Smooth muscle cell (in vitro differentiated cells): ENCODE measurements around the gene TIAM2. TPM values are rescaled to one million over a fixed set of nuclear protein-coding genes. Genes with fewer than 3 reads are reported as not detected.

Source experiments
- DNase-seq: peaks from one replicate; lab custom pipeline; 2025; ENCODE audit not compliant: unreplicated experiment; lab: John Stamatoyannopoulos, UW
- H2AFZ ChIP-seq: fragments of 200-600 bp; sonication (generic); 2 replicates; pipeline ENCODE4 v1.6.0; 2016; ENCODE audit warnings: antibody characterized with exemption, low read depth, mild to moderate bottlenecking
- H3F3A ChIP-seq: fragments of 200-600 bp; sonication (generic); 2 replicates; pipeline ENCODE4 v1.6.0; 2017; ENCODE audit warnings: antibody characterized with exemption, low read depth
- H3K27ac ChIP-seq: fragments of 200-600 bp; sonication (generic); 2 replicates; pipeline ENCODE4 v1.5.1; 2016; ENCODE audit warnings: low read depth, mild to moderate bottlenecking
- H3K27me3 ChIP-seq: fragments of 200-600 bp; sonication (generic); 2 replicates; pipeline ENCODE4 v1.6.1; 2016; ENCODE audit warnings: low read depth, mild to moderate bottlenecking
- H3K36me3 ChIP-seq: fragments of 200-600 bp; sonication (generic); 2 replicates; pipeline ENCODE4 v1.5.1; 2016; ENCODE audit warnings: low read depth
- H3K4me1 ChIP-seq: fragments of 200-600 bp; sonication (generic); 2 replicates; pipeline ENCODE4 v1.5.1; 2016; ENCODE audit warnings: low read depth
- H3K4me2 ChIP-seq: fragments of 200-600 bp; sonication (generic); 2 replicates; pipeline ENCODE4 v1.6.0; 2016; ENCODE audit warnings: mild to moderate bottlenecking
- H3K4me3 ChIP-seq: fragments of 200-600 bp; sonication (generic); 2 replicates; pipeline ENCODE4 v1.5.1; 2016; ENCODE audit warnings: mild to moderate bottlenecking
- H3K79me2 ChIP-seq: fragments of 200-600 bp; sonication (generic); 2 replicates; pipeline ENCODE4 v1.6.0; 2016; ENCODE audit warnings: low read depth, mild to moderate bottlenecking
- H3K9ac ChIP-seq: fragments of 200-600 bp; sonication (generic); 2 replicates; pipeline ENCODE4 v1.6.0; 2016; ENCODE audit warnings: low read depth
- H3K9me3 ChIP-seq: fragments of 200-600 bp; sonication (generic); replicated peaks from 2 replicates; pipeline ENCODE4 v1.5.1; 2016; ENCODE audit warnings: low read depth
- H4K20me1 ChIP-seq: fragments of 200-600 bp; sonication (generic); 2 replicates; pipeline ENCODE4 v1.6.0; 2016; ENCODE audit warnings: low read depth
- CTCF ChIP-seq: fragments of 200-600 bp; sonication (generic); IDR thresholded peaks from 2 replicates; pipeline ENCODE4 v1.5.1; 2017; ENCODE audit warnings: borderline replicate concordance, mild to moderate bottlenecking, antibody characterized with exemption; ENCODE audit not compliant: insufficient read depth, poor library complexity, severe bottlenecking
- WGBS: methylation state at CpG from one replicate; pipeline ENCODE4 v1.1.7; 2016; ENCODE audit warnings: low lambda C conversion rate; 5-methylcytosine and 5-hydroxymethylcytosine counted together
- polyA plus RNA-seq: library from polyadenylated mRNA; unstranded; fragments of >200 nt; fragmentation: Nextera tagmentation; extraction: Ambion mirVana; gene quantifications from 2 replicates; pipeline ENCODE4 v1.2.1, GENCODE V29; 2016
- total RNA-seq: library from RNA; depleted of rRNA; stranded (reverse); fragments of >200 nt; gene quantifications from 2 replicates; pipeline ENCODE4 v1.2.3, GENCODE V29; 2014

The TIAM2 gene
- total and polyA plus RNA-seq, 2 experiments from 2014 or later = 13.1 to 24.9 TPM

- peak overlapping the region; percentile 60 for H3K27ac ChIP-seq
- H3K9me3 ChIP-seq = no peaks in the 10 kb centered on the region
- no peak overlapping the region for H2AFZ ChIP-seq
- no peak for TF ChIP-seq CTCF
- DNase-seq = no peak
- H3K4me3 ChIP-seq = no peak overlapping the region
- H3K4me2 ChIP-seq = no peak overlapping the region
- no peaks in the 10 kb centered on the region for H3F3A ChIP-seq
- H4K20me1 ChIP-seq = no peaks in the 10 kb centered on the region
- peaks cover 7% of the 10 kb centered on the region for H3K36me3 ChIP-seq
- H3K9ac ChIP-seq = peak overlapping the region; percentile 14
- H3K27me3 ChIP-seq = no peaks in the 10 kb centered on the region
- no peaks in the 10 kb centered on the region for H3K79me2 ChIP-seq
- H3K4me1 ChIP-seq = peaks cover 4% of the 10 kb centered on the region
- 36% methylated on average over 1 of the region's 1 CpG for WGBS
These were observed 258.2 kb downstream of the TIAM2 start for GRCh38 chr6:155253337-155253736.

GRCh38 chr6:155254139-155254538 lies 259.0 kb downstream of the TIAM2 start:
- no peak for TF ChIP-seq CTCF
- no peak for DNase-seq
- H3K79me2 ChIP-seq = no peaks in the 10 kb centered on the region
- WGBS = 95% methylated on average over 10 of the region's 10 CpGs
- no peaks in the 10 kb centered on the region for H3F3A ChIP-seq
- no peak overlapping the region for H3K27ac ChIP-seq
- peaks cover 7% of the 10 kb centered on the region for H3K36me3 ChIP-seq
- no peak overlapping the region for H3K4me3 ChIP-seq
- no peaks in the 10 kb centered on the region for H4K20me1 ChIP-seq
- H3K9ac ChIP-seq = no peak overlapping the region
- H3K27me3 ChIP-seq = no peaks in the 10 kb centered on the region
- H3K4me1 ChIP-seq = peaks cover 4% of the 10 kb centered on the region
- no peak overlapping the region for H3K4me2 ChIP-seq
- H2AFZ ChIP-seq = no peak overlapping the region
- no peaks in the 10 kb centered on the region for H3K9me3 ChIP-seq

DNA sequence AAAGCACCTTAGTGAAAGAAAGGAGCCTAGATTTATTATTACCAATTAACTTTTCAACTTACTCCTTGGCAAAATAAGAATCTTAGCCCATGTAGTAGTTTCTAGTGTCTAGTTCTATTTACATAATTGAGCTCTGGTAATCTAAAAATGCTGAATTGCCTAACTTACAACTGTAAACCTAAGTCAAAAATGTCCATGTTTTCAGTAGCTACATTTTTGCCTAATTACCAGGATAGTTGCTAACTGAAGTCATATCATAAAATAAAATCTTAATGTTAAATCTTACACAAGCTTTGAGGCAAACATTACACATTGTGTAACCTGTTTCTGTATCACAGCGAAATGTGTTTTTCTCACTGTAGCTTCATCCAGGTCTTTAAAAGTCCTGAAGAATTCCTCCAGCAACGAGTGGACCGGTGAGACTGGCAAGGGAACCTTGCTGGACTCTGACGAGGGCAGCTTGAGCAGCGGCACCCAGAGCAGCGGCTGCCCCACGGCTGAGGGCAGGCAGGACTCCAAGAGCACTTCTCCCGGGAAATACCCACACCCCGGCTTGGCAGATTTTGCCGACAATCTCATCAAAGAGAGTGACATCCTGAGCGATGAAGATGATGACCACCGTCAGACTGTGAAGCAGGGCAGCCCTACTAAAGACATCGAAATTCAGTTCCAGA lies 261.1 kb downstream of the TIAM2 start:
- no peaks in the 10 kb centered on the region for H3K27me3 ChIP-seq
- no peaks in the 10 kb centered on the region for H3K79me2 ChIP-seq
- H3K9me3 ChIP-seq = no peaks in the 10 kb centered on the region
- peaks cover 6% of the 10 kb centered on the region for H3K4me1 ChIP-seq
- TF ChIP-seq CTCF = no peak
- WGBS = 87% methylated on average over 13 of the region's 13 CpGs
- no peak overlapping the region for H3K27ac ChIP-seq
- no peaks in the 10 kb centered on the region for H4K20me1 ChIP-seq
- H3K9ac ChIP-seq = no peak overlapping the region
- H3K36me3 ChIP-seq = peaks cover 7% of the 10 kb centered on the region
- H3K4me2 ChIP-seq = no peak overlapping the region
- H3K4me3 ChIP-seq = no peak overlapping the region
- H3F3A ChIP-seq = no peaks in the 10 kb centered on the region
- H2AFZ ChIP-seq = no peak overlapping the region
- DNase-seq = no peak

- Histone ChIP-seq H3K4me2 (no peak overlapping the region), H2AFZ (no peak overlapping the region), H3K27me3 (no peaks in the 10 kb centered on the region), H3K9me3 (no peaks in the 10 kb centered on the region), H3K79me2 (no peaks in the 10 kb centered on the region), H3K36me3 (peaks cover 7% of the 10 kb centered on the region), H3K4me1 (peaks cover 15% of the 10 kb centered on the region), H4K20me1 (no peaks in the 10 kb centered on the region), H3K27ac (no peak overlapping the region), H3F3A (no peaks in the 10 kb centered on the region), H3K4me3 (no peak overlapping the region), H3K9ac (no peak overlapping the region)
- TF ChIP-seq CTCF = no peak
- WGBS = 97% methylated on average over 9 of the region's 9 CpGs
- no peak for DNase-seq
These were observed 262.7 kb downstream of the TIAM2 start for GRCh38 chr6:155257796-155258195.
